Measurements from ENCODE around the gene CCDC15.

CCDC15 gene

GRCh38 chr11:125070699-125071254 is 116.8 kb downstream of the CCDC15 start:
- DNase-seq = no peak

- DNase-seq = no peak
Observed at GRCh38 chr11:125071435-125071834, 117.4 kb downstream of the CCDC15 start.

- no peak for DNase-seq
Observed at GRCh38 chr11:125071846-125072217, 117.8 kb downstream of the CCDC15 start.

GRCh38 chr11:125072218-125072960 is 118.4 kb downstream of the CCDC15 start:
- DNase-seq = no peak

GRCh38 chr11:125072961-125073590 is 119.1 kb downstream of the CCDC15 start:
- DNase-seq = no peak

GRCh38 chr11:125073616-125074483 is 119.8 kb downstream of the CCDC15 start:
- DNase-seq = no peak

- no peak for DNase-seq
Observed at GRCh38 chr11:125074511-125075241, 120.7 kb downstream of the CCDC15 start.

- no peak for DNase-seq
Observed at GRCh38 chr11:125075242-125075625, 121.2 kb downstream of the CCDC15 start.

- DNase-seq = no peak
Observed at GRCh38 chr11:125075900-125076317, 121.9 kb downstream of the CCDC15 start.

GRCh38 chr11:125076378-125076945 is 122.5 kb downstream of the CCDC15 start:
- no peak for DNase-seq

- DNase-seq = no peak
Observed at GRCh38 chr11:125078016-125078415, 124.0 kb downstream of the CCDC15 start.

- no peak for DNase-seq
Observed at GRCh38 chr11:125078516-125079140, 124.6 kb downstream of the CCDC15 start.

- no peak for DNase-seq
Observed at GRCh38 chr11:125079151-125079877, 125.3 kb downstream of the CCDC15 start.

GRCh38 chr11:125079878-125080530 is 126.0 kb downstream of the CCDC15 start:
- DNase-seq = no peak

- no peak for DNase-seq
Observed at GRCh38 chr11:125080531-125080911, 126.5 kb downstream of the CCDC15 start.

GRCh38 chr11:125081098-125081798 is 127.2 kb downstream of the CCDC15 start:
- no peak for DNase-seq

GRCh38 chr11:125082040-125082439 is 128.0 kb downstream of the CCDC15 start:
- no peak for DNase-seq

- DNase-seq = no peak
Observed at GRCh38 chr11:125082611-125083311, 128.8 kb downstream of the CCDC15 start.

Data from NCI-H69 (cell line).